Glutamatergic neuron (in vitro differentiated cells): ENCODE measurements around the gene CADM2. TPM values are rescaled to one million over a fixed set of nuclear protein-coding genes. Genes with fewer than 3 reads are reported as not detected.

ENCODE experiments used
- DNase-seq: peaks from one replicate; pipeline ENCODE4 v3.0.0; 2022
- H3K27ac Mint-ChIP-seq: one replicate; pipeline ENCODE4 v1.8.0; 2020; ENCODE audit warnings: mild to moderate bottlenecking, mixed read lengths, inconsistent platforms; ENCODE audit not compliant: unreplicated experiment
- H3K27me3 Mint-ChIP-seq: one replicate; pipeline ENCODE4 v1.8.0; 2020; ENCODE audit warnings: mild to moderate bottlenecking, moderate library complexity, mixed read lengths, inconsistent platforms; ENCODE audit not compliant: unreplicated experiment
- H3K36me3 Mint-ChIP-seq: one replicate; pipeline ENCODE4 v1.8.0; 2020; ENCODE audit warnings: mild to moderate bottlenecking, mixed read lengths, inconsistent platforms; ENCODE audit not compliant: unreplicated experiment
- H3K4me1 Mint-ChIP-seq: one replicate; pipeline ENCODE4 v1.8.0; 2020; ENCODE audit warnings: mild to moderate bottlenecking, low read depth, mixed read lengths, inconsistent platforms; ENCODE audit not compliant: unreplicated experiment
- H3K4me3 Mint-ChIP-seq: one replicate; pipeline ENCODE4 v1.8.0; 2020; ENCODE audit warnings: mild to moderate bottlenecking, mixed read lengths, inconsistent platforms; ENCODE audit not compliant: unreplicated experiment
- H3K9me3 Mint-ChIP-seq: one replicate; pipeline ENCODE4 v1.8.0; 2020; ENCODE audit warnings: mild to moderate bottlenecking, moderate library complexity, mixed read lengths, inconsistent platforms; ENCODE audit not compliant: unreplicated experiment
- CTCF ChIP-seq: fragments of 200-600 bp; sonication (generic); IDR thresholded peaks from one replicate; pipeline ENCODE4 v1.5.0; 2021; ENCODE audit not compliant: partially characterized antibody, unreplicated experiment
- microRNA-seq: library from miRNA; unstranded; fragments of <30 nt; microRNA quantifications from one replicate; pipeline ENCODE4, GENCODE V29; 2020; ENCODE audit not compliant: unreplicated experiment
- total RNA-seq: library from RNA; stranded (reverse); fragmentation: NEBNext Ultra II Directional; extraction: Animal tissue kit (Norgen Biotek cat#: 25700); gene quantifications from one replicate; pipeline ENCODE4 v1.2.1, GENCODE V29; 2021; ENCODE audit not compliant: unreplicated experiment

Gene CADM2
- total RNA-seq, 1 donor from 2014 or later, result 233 TPM

GRCh38 chr3:86087160-86087871 lies 1128.5 kb downstream of the CADM2 start:
- Mint-ChIP-seq H3K27me3 (no peaks in the 10 kb centered on the region), H3K4me1 (no peaks in the 10 kb centered on the region), H3K36me3 (peaks cover 5% of the 10 kb centered on the region), H3K9me3 (no peaks in the 10 kb centered on the region), H3K27ac (no peak overlapping the region), H3K4me3 (no peak overlapping the region)
- DNase-seq, result no peak
- TF ChIP-seq CTCF, result no peak

- Mint-ChIP-seq H3K9me3 (peaks cover 5% of the 10 kb centered on the region), H3K27me3 (no peaks in the 10 kb centered on the region), H3K27ac (no peak overlapping the region)
Measured at GRCh38 chr3:86104154-86104553, 1145.4 kb downstream of the CADM2 start.

GRCh38 chr3:86109434-86109833 lies 1150.6 kb downstream of the CADM2 start:
- H3K27me3 Mint-ChIP-seq, result no peaks in the 10 kb centered on the region
- H3K27ac Mint-ChIP-seq, result no peak overlapping the region
- peaks cover 12% of the 10 kb centered on the region for H3K36me3 Mint-ChIP-seq
- H3K4me1 Mint-ChIP-seq, result peaks cover under 1% of the 10 kb centered on the region
- H3K4me3 Mint-ChIP-seq, result no peak overlapping the region
- no peak for TF ChIP-seq CTCF
- peaks cover 2% of the 10 kb centered on the region for H3K9me3 Mint-ChIP-seq
- DNase-seq, result no peak

More at GRCh38 chr3:86104154-86104553, 1145.4 kb downstream of the CADM2 start:
- no peak for TF ChIP-seq CTCF
- peaks cover 11% of the 10 kb centered on the region for H3K36me3 Mint-ChIP-seq
- no peak overlapping the region for H3K4me3 Mint-ChIP-seq
- no peak for DNase-seq
- peaks cover 3% of the 10 kb centered on the region for H3K4me1 Mint-ChIP-seq

Small RNAs within 50 kb of the gene (microRNA-seq; reads per million reads assigned to microRNA genes)
- gene MIR5688, result not detected
